Measurements from ENCODE around the gene LAIR1.

GRCh38 chr19:54310543-54310942 lies 54.2 kb downstream of the LAIR1 start:
- TF ChIP-seq E2F1 (CRISPR knock-in tag; IDR thresholded peaks at IDR 0.05) (no peak), CTCF (IDR thresholded peaks at IDR 0.05) (no peak), ZNF532 (CRISPR knock-in tag; IDR thresholded peaks at IDR 0.05; ENCODE audit: borderline replicate concordance) (no peak), NFE2L1 (CRISPR knock-in tag; IDR thresholded peaks at IDR 0.05) (no peak), NFYB (CRISPR knock-in tag; conservative IDR thresholded peaks at IDR 0.05; ENCODE audit: low read depth) (no peak), E2F5 (CRISPR knock-in tag; IDR thresholded peaks at IDR 0.05) (no peak), TEAD4 (CRISPR knock-in tag; IDR thresholded peaks at IDR 0.05) (no peak), ESRRA (CRISPR knock-in tag; IDR thresholded peaks at IDR 0.05; ENCODE audit: borderline replicate concordance) (no peak), TEAD1 (CRISPR knock-in tag; IDR thresholded peaks at IDR 0.05) (no peak), ATF1 (CRISPR knock-in tag; IDR thresholded peaks at IDR 0.05) (no peak), TCF7 (CRISPR knock-in tag; IDR thresholded peaks at IDR 0.05; ENCODE audit: low read depth) (no peak)
- TF ChIP-seq, protein P1, sequence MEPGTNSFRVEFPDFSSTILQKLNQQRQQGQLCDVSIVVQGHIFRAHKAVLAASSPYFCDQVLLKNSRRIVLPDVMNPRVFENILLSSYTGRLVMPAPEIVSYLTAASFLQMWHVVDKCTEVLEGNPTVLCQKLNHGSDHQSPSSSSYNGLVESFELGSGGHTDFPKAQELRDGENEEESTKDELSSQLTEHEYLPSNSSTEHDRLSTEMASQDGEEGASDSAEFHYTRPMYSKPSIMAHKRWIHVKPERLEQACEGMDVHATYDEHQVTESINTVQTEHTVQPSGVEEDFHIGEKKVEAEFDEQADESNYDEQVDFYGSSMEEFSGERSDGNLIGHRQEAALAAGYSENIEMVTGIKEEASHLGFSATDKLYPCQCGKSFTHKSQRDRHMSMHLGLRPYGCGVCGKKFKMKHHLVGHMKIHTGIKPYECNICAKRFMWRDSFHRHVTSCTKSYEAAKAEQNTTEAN (CRISPR knock-in tag; IDR thresholded peaks at IDR 0.05), result no peak
- TF ChIP-seq, protein P2, sequence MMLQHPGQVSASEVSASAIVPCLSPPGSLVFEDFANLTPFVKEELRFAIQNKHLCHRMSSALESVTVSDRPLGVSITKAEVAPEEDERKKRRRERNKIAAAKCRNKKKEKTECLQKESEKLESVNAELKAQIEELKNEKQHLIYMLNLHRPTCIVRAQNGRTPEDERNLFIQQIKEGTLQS (CRISPR knock-in tag; conservative IDR thresholded peaks at IDR 0.05), result no peak
- TF ChIP-seq, protein P3, sequence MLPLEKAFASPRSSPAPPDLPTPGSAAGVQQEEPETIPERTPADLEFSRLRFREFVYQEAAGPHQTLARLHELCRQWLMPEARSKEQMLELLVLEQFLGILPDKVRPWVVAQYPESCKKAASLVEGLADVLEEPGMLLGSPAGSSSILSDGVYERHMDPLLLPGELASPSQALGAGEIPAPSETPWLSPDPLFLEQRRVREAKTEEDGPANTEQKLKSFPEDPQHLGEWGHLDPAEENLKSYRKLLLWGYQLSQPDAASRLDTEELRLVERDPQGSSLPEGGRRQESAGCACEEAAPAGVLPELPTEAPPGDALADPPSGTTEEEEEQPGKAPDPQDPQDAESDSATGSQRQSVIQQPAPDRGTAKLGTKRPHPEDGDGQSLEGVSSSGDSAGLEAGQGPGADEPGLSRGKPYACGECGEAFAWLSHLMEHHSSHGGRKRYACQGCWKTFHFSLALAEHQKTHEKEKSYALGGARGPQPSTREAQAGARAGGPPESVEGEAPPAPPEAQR (CRISPR knock-in tag; IDR thresholded peaks at IDR 0.05), result no peak
